ENCODE results near the gene SLAMF8.

- no peak for TF ChIP-seq CTCF (IDR thresholded peaks at IDR 0.05; ENCODE audit: low read depth, low read length, poor library complexity, severe bottlenecking)
- no peak for TF ChIP-seq EZH2phosphoT487 (IDR thresholded peaks at IDR 0.05; ENCODE audit: borderline replicate concordance, low read length)
These were observed 34.5 kb downstream of the SLAMF8 start for GRCh38 chr1:159861218-159861617.
